NT2/D1 (cell line): ENCODE measurements around the gene ATL3.
"Not testable (repeated sequence)": the region's sequence is repeated elsewhere in the genome, so short reads cannot be mapped to it uniquely, and the experiment has no call there.

Source experiments
- DNase-seq: peaks from one replicate; pipeline ENCODE4 v3.0.0-alpha.2; 2011; ENCODE audit warnings: low read depth, low spot score
- H3K27me3 ChIP-seq: 2 replicates; pipeline ENCODE4 v1.6.0; 2011; ENCODE audit warnings: mild to moderate bottlenecking; ENCODE audit not compliant: insufficient read length, insufficient read depth
- H3K36me3 ChIP-seq: 2 replicates; pipeline ENCODE4 v1.6.1; 2011; ENCODE audit warnings: mild to moderate bottlenecking, low read length, mixed read lengths; ENCODE audit not compliant: insufficient read depth, insufficient read length
- H3K4me1 ChIP-seq: 2 replicates; pipeline ENCODE4 v1.5.1; 2011; ENCODE audit not compliant: insufficient read depth, insufficient read length
- H3K4me3 ChIP-seq: 2 replicates; pipeline ENCODE4 v1.5.1; 2011; ENCODE audit warnings: low read depth; ENCODE audit not compliant: insufficient read length
- H3K9ac ChIP-seq: 2 replicates; pipeline ENCODE4 v1.6.0; 2011; ENCODE audit warnings: low read depth; ENCODE audit not compliant: insufficient read length
- H3K9me3 ChIP-seq: 2 replicates; pipeline ENCODE4 v1.5.1; 2011; ENCODE audit warnings: mild to moderate bottlenecking, low read length; ENCODE audit not compliant: insufficient read depth
- SUZ12 ChIP-seq: IDR thresholded peaks from 2 replicates; pipeline ENCODE4 v1.6.1; 2011; ENCODE audit not compliant: insufficient read length, insufficient read depth; ENCODE audit errors: extremely low read depth
- YY1 ChIP-seq: IDR thresholded peaks from 2 replicates; pipeline ENCODE4 v1.6.1; 2011; ENCODE audit not compliant: insufficient read length, insufficient read depth
- ZNF274 ChIP-seq: IDR thresholded peaks from 2 replicates; pipeline ENCODE4 v1.6.1; 2011; ENCODE audit warnings: mild to moderate bottlenecking, low read depth, low read length

ATL3 gene

GRCh38 chr11:63666874-63667273, 4.3 kb downstream of the ATL3 start:
- TF ChIP-seq ZNF274 (no peak), YY1 (no peak), SUZ12 (no peak)
- Histone ChIP-seq H3K4me3 (no peak overlapping the region), H3K4me1 (no peaks in the 10 kb centered on the region), H3K36me3 (peaks cover 10% of the 10 kb centered on the region), H3K9me3 (peaks cover 3% of the 10 kb centered on the region; the same call in 1 of the 2 replicates), H3K9ac (no peak overlapping the region), H3K27me3 (no peaks in the 10 kb centered on the region)
- no peak for DNase-seq

GRCh38 chr11:63663809-63664208, 7.4 kb downstream of the ATL3 start:
- DNase-seq: no peak
- Histone ChIP-seq H3K9me3 (no peaks in the 10 kb centered on the region), H3K27me3 (no peaks in the 10 kb centered on the region), H3K4me1 (no peaks in the 10 kb centered on the region), H3K4me3 (no peak overlapping the region), H3K9ac (no peak overlapping the region), H3K36me3 (peaks cover 4% of the 10 kb centered on the region)
- TF ChIP-seq ZNF274: no peak

- no peaks in the 10 kb centered on the region for H3K27me3 ChIP-seq
- TF ChIP-seq SUZ12 (no peak), ZNF274 (no peak), YY1 (no peak)
- H3K4me1 ChIP-seq: no peaks in the 10 kb centered on the region
- DNase-seq: no peak
- no peaks in the 10 kb centered on the region for H3K9me3 ChIP-seq
- H3K36me3 ChIP-seq: peaks cover 21% of the 10 kb centered on the region
- H3K9ac ChIP-seq: no peak overlapping the region
- H3K4me3 ChIP-seq: no peak overlapping the region
These were observed 10.2 kb downstream of the ATL3 start for GRCh38 chr11:63660972-63661371.

GRCh38 chr11:63652671-63653070, 18.5 kb downstream of the ATL3 start:
- peaks cover 56% of the 10 kb centered on the region for H3K36me3 ChIP-seq

GRCh38 chr11:63643205-63643604, 28.0 kb downstream of the ATL3 start:
- H3K9ac ChIP-seq: no peak overlapping the region
- H3K4me3 ChIP-seq: no peak overlapping the region
- peaks cover 65% of the 10 kb centered on the region for H3K36me3 ChIP-seq
- TF ChIP-seq SUZ12 (no peak), YY1 (no peak), ZNF274 (no peak)
- no peaks in the 10 kb centered on the region for H3K9me3 ChIP-seq
- H3K27me3 ChIP-seq: no peaks in the 10 kb centered on the region
- no peak for DNase-seq
- H3K4me1 ChIP-seq: no peaks in the 10 kb centered on the region

More at GRCh38 chr11:63652671-63653070, 18.5 kb downstream of the ATL3 start:
- no peak overlapping the region for H3K4me3 ChIP-seq
- no peak for DNase-seq
- no peaks in the 10 kb centered on the region for H3K9me3 ChIP-seq
- no peak overlapping the region for H3K9ac ChIP-seq
- H3K27me3 ChIP-seq: no peaks in the 10 kb centered on the region
- no peaks in the 10 kb centered on the region for H3K4me1 ChIP-seq
- TF ChIP-seq YY1: no peak
- no peak for TF ChIP-seq SUZ12
- no peak for TF ChIP-seq ZNF274

GRCh38 chr11:63641727-63642126, 29.4 kb downstream of the ATL3 start:
- no peak for DNase-seq
- no peak for TF ChIP-seq ZNF274
- no peak for TF ChIP-seq YY1
- no peak for TF ChIP-seq SUZ12
- H3K4me3 ChIP-seq: no peak overlapping the region
- H3K4me1 ChIP-seq: no peaks in the 10 kb centered on the region
- peaks cover 57% of the 10 kb centered on the region for H3K36me3 ChIP-seq
- H3K9me3 ChIP-seq: no peaks in the 10 kb centered on the region
- H3K27me3 ChIP-seq: no peaks in the 10 kb centered on the region
- no peak overlapping the region for H3K9ac ChIP-seq

GRCh38 chr11:63639199-63639832, 31.9 kb downstream of the ATL3 start:
- DNase-seq: no peak
- Histone ChIP-seq H3K27me3 (no peaks in the 10 kb centered on the region), H3K4me3 (no peak overlapping the region), H3K9ac (no peak overlapping the region), H3K9me3 (no peaks in the 10 kb centered on the region), H3K36me3 (peaks cover 54% of the 10 kb centered on the region), H3K4me1 (no peaks in the 10 kb centered on the region)
- no peak for TF ChIP-seq SUZ12
- TF ChIP-seq YY1: no peak
- no peak for TF ChIP-seq ZNF274

GRCh38 chr11:63638436-63638835, 32.7 kb downstream of the ATL3 start:
- H3K4me1 ChIP-seq, H3K9me3 ChIP-seq, H3K4me3 ChIP-seq, H3K27me3 ChIP-seq, H3K9ac ChIP-seq, DNase-seq: not testable (repeated sequence)
- peaks cover 49% of the 10 kb centered on the region for H3K36me3 ChIP-seq
